Stomach (tissue), 4 donors: ENCODE results near the gene BAG3.

ENCODE experiments used
- POLR2A ChIP-seq, 4 donors: fragments of 450-650 bp; IDR thresholded peaks; one replicate each; pipeline ENCODE4 v1.6.1; 2016; ENCODE audit warnings: antibody characterized with exemption in 4 of 4, control low read depth in 2 of 4, mild to moderate bottlenecking in 1 of 4, moderate library complexity in 1 of 4
- POLR2AphosphoS5 ChIP-seq, 3 donors: sonication (generic); formaldehyde crosslinking; IDR thresholded peaks; one replicate each; pipeline ENCODE4 v1.6.1; 2016; ENCODE audit warnings: antibody characterized with exemption in 3 of 3
- TF ChIP-seq, protein P1 (sequence below), 7 experiments: fragments of 450-650 bp in 4 of 7; fragments of 200-600 bp in 3 of 7; sonication (generic) in 3 of 7; IDR thresholded peaks; one replicate each; pipeline ENCODE4 v1.5.1; 2016 to 2019; ENCODE audit warnings: antibody characterized with exemption in 7 of 7, control low read depth in 2 of 7, mild to moderate bottlenecking in 1 of 7

DNA sequence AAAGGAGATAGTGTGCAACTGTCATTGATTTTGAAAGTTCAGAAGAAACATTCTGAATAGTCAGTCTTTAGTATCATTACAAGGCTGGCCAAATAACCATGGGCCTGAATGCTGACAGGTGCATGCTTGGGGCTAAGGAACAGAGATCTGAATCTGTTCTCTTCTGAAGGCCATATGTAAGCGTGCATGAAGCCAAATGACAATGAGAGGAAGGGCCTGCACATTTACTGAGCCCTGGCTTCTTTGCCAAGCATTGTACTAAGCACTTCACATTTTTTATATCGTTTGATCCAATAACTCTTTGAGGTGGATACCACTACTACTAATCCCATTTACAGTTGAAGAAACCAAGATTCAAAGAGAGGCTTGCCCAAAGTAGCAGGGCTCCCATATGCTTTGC lies 32.0 kb upstream of the BAG3 start:
- TF ChIP-seq, protein P1, sequence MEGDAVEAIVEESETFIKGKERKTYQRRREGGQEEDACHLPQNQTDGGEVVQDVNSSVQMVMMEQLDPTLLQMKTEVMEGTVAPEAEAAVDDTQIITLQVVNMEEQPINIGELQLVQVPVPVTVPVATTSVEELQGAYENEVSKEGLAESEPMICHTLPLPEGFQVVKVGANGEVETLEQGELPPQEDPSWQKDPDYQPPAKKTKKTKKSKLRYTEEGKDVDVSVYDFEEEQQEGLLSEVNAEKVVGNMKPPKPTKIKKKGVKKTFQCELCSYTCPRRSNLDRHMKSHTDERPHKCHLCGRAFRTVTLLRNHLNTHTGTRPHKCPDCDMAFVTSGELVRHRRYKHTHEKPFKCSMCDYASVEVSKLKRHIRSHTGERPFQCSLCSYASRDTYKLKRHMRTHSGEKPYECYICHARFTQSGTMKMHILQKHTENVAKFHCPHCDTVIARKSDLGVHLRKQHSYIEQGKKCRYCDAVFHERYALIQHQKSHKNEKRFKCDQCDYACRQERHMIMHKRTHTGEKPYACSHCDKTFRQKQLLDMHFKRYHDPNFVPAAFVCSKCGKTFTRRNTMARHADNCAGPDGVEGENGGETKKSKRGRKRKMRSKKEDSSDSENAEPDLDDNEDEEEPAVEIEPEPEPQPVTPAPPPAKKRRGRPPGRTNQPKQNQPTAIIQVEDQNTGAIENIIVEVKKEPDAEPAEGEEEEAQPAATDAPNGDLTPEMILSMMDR (IDR thresholded peaks at IDR 0.05), result no peak
- TF ChIP-seq POLR2A (IDR thresholded peaks at IDR 0.05), result no peak
- TF ChIP-seq POLR2AphosphoS5 (IDR thresholded peaks at IDR 0.05), result no peak
